Hepatocyte (in vitro differentiated cells): ENCODE results near the gene ATXN1. TPM values are rescaled to one million over a fixed set of nuclear protein-coding genes. Genes with fewer than 3 reads are reported as not detected.

ENCODE experiments used
- DNase-seq: peaks from one replicate; pipeline ENCODE4 v3.0.0-alpha.2; 2016; ENCODE audit warnings: low spot score
- H2AFZ ChIP-seq: fragments of 200-600 bp; sonication (generic); 2 replicates; pipeline ENCODE4 v1.6.0; 2016; ENCODE audit warnings: antibody characterized with exemption, mild to moderate bottlenecking
- H3K27ac ChIP-seq: fragments of 200-600 bp; sonication (generic); 2 replicates; pipeline ENCODE4 v1.5.1; 2016; ENCODE audit warnings: mild to moderate bottlenecking
- H3K27me3 ChIP-seq: fragments of 200-600 bp; sonication (generic); 2 replicates; pipeline ENCODE4 v1.6.1; 2016
- H3K36me3 ChIP-seq: fragments of 200-600 bp; sonication (generic); replicated peaks from 2 replicates; pipeline ENCODE4 v1.5.1; 2016; ENCODE audit warnings: low read depth; ENCODE audit not compliant: insufficient read depth
- H3K4me1 ChIP-seq: fragments of 200-600 bp; sonication (generic); 2 replicates; pipeline ENCODE4 v1.5.1; 2016; ENCODE audit warnings: mild to moderate bottlenecking, moderate library complexity; ENCODE audit not compliant: insufficient read depth
- H3K4me2 ChIP-seq: fragments of 200-600 bp; sonication (generic); 2 replicates; pipeline ENCODE4 v1.6.0; 2016
- H3K4me3 ChIP-seq: fragments of 200-600 bp; sonication (generic); 2 replicates; pipeline ENCODE4 v1.5.1; 2016; ENCODE audit warnings: mild to moderate bottlenecking
- H3K79me2 ChIP-seq: fragments of 200-600 bp; sonication (generic); 2 replicates; pipeline ENCODE4 v1.6.0; 2017; ENCODE audit warnings: mild to moderate bottlenecking
- H3K9me2 ChIP-seq: fragments of 200-600 bp; sonication (generic); replicated peaks from 2 replicates; pipeline ENCODE4 v1.6.0; 2017; ENCODE audit warnings: mild to moderate bottlenecking; ENCODE audit not compliant: insufficient read depth
- H3K9me3 ChIP-seq: fragments of 200-600 bp; sonication (generic); 2 replicates; pipeline ENCODE4 v1.5.1; 2016; ENCODE audit warnings: low read depth, mild to moderate bottlenecking
- H4K20me1 ChIP-seq: fragments of 200-600 bp; sonication (generic); 2 replicates; pipeline ENCODE4 v1.6.0; 2016; ENCODE audit warnings: mild to moderate bottlenecking; ENCODE audit not compliant: insufficient read depth, poor library complexity, severe bottlenecking
- CTCF ChIP-seq: fragments of 200-600 bp; sonication (generic); IDR thresholded peaks from 2 replicates; pipeline ENCODE4 v1.5.1; 2016; ENCODE audit warnings: antibody characterized with exemption, mild to moderate bottlenecking; ENCODE audit not compliant: poor library complexity
- EZH2 ChIP-seq: fragments of 200-600 bp; sonication (generic); IDR thresholded peaks from 2 replicates; pipeline ENCODE4 v1.6.1; 2016; ENCODE audit warnings: antibody characterized with exemption, mild to moderate bottlenecking, borderline replicate concordance
- EZH2phosphoT487 ChIP-seq: fragments of 200-600 bp; sonication (generic); IDR thresholded peaks from one replicate; pipeline ENCODE4 v1.6.1; 2018; ENCODE audit warnings: antibody characterized with exemption, mild to moderate bottlenecking, low read depth, moderate library complexity; ENCODE audit not compliant: unreplicated experiment, severe bottlenecking
- WGBS: methylation state at CpG from one replicate; pipeline ENCODE4 v1.1.6; 2016; ENCODE audit warnings: low lambda C conversion rate; ENCODE audit errors: missing lambda C conversion rate; 5-methylcytosine and 5-hydroxymethylcytosine counted together
- polyA plus RNA-seq: library from polyadenylated mRNA; unstranded; fragments of >200 nt; fragmentation: Nextera tagmentation; extraction: Ambion mirVana; gene quantifications from 2 replicates; pipeline ENCODE4 v1.2.1, GENCODE V29; 2016
- total RNA-seq: library from RNA; depleted of rRNA; stranded (reverse); fragments of >200 nt; gene quantifications from 2 replicates; pipeline ENCODE4 v1.2.3, GENCODE V29; 2014

ATXN1 gene
- total and polyA plus RNA-seq, 2 experiments from 2014 or later: 14.7 to 32.6 TPM

DNA sequence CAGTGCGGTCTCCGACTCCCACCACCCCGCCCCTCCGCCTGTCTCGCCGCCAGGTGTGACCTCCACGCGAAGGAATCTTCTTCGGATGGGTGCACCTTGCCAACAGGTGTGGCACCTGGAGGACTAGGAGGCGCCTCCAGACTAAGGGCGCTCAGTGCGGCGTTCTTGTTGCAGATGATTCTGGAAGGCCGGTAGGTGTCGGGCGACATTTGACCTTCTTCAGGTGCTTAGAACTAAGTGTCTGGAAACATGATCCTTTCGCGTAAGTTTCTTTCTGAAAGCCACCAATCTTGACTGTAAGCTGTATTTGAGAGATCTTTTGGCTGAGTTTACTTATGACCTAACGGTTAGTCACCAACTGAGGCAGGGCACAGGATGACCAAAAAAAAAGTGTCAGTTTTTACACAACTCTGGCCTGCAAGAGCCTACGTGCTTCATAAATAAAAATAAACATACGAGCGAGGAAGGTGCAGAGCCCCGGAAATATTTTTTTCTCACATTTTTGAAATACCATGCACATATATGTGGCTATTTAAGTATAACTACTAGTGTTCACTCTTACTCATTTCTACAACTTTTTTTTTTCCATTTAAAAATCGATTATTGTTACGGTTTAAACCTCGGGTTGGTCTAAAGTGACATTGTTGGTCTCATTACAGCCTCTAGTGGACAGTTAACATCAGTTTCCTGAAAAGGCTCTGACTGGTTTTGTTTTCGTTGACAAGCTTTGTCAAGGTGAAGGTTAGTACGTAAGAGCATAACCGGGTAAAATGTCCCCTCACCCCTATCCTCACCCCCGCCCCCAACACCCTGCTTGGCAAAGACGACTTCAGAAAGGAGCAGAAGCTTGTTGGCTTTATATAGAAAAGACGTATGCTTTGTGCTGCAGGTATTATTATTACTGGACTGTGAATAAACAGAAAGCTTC is 1.6 kb upstream of the ATXN1 start:
- no peaks in the 10 kb centered on the region for H3K36me3 ChIP-seq
- peaks cover 3% of the 10 kb centered on the region for H4K20me1 ChIP-seq
- DNase-seq: peak; percentile 74
- H3K4me1 ChIP-seq: peaks cover 18% of the 10 kb centered on the region
- peak overlapping the region; percentile 65 for H2AFZ ChIP-seq
- H3K27me3 ChIP-seq: no peaks in the 10 kb centered on the region
- H3K4me3 ChIP-seq: peak overlapping the region; percentile 56
- H3K79me2 ChIP-seq: peaks cover 14% of the 10 kb centered on the region
- H3K9me3 ChIP-seq: no peaks in the 10 kb centered on the region
- TF ChIP-seq EZH2: no peak
- peak; percentile 75 for TF ChIP-seq CTCF
- TF ChIP-seq EZH2phosphoT487: no peak
- peak overlapping the region; percentile 94 for H3K27ac ChIP-seq
- peak overlapping the region; percentile 88 for H3K4me2 ChIP-seq
- H3K9me2 ChIP-seq: no peaks in the 10 kb centered on the region
- 3% methylated on average over 32 of the region's 32 CpGs for WGBS

DNA sequence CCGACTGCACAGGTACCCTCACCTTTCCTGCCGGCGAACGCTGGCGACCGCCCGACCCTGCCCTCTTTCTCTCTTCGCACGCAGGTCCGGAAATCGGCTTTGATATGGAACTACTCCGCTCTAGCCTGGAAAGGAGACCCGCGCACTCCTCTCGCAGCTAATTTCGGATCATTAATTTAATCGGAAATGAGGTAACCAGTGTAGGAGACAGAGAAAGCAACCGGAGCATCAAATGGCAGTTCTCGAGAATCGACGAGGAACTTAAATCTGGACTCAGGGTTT is 949 bp upstream of the ATXN1 start:
- no peaks in the 10 kb centered on the region for H3K36me3 ChIP-seq
- TF ChIP-seq EZH2phosphoT487 (no peak), CTCF (no peak), EZH2 (no peak)
- H3K4me3 ChIP-seq: peak overlapping the region; percentile 56
- no peaks in the 10 kb centered on the region for H3K27me3 ChIP-seq
- H3K9me3 ChIP-seq: no peaks in the 10 kb centered on the region
- H4K20me1 ChIP-seq: peaks cover 3% of the 10 kb centered on the region
- no peaks in the 10 kb centered on the region for H3K9me2 ChIP-seq
- H3K27ac ChIP-seq: peak overlapping the region; percentile 94
- peaks cover 20% of the 10 kb centered on the region for H3K79me2 ChIP-seq
- H3K4me1 ChIP-seq: peaks cover 23% of the 10 kb centered on the region
- H2AFZ ChIP-seq: peak overlapping the region; percentile 65
- WGBS: 0% methylated on average over 21 of the region's 21 CpGs
- DNase-seq: no peak
- peak overlapping the region; percentile 88 for H3K4me2 ChIP-seq

- Histone ChIP-seq H3K79me2 (peaks cover 26% of the 10 kb centered on the region), H2AFZ (peak overlapping the region; percentile 65), H3K9me3 (no peaks in the 10 kb centered on the region), H3K4me1 (peaks cover 27% of the 10 kb centered on the region), H3K27me3 (no peaks in the 10 kb centered on the region), H3K4me2 (peak overlapping the region; percentile 88), H4K20me1 (peaks cover 3% of the 10 kb centered on the region), H3K9me2 (no peaks in the 10 kb centered on the region), H3K27ac (peak overlapping the region; percentile 94), H3K4me3 (peak overlapping the region; percentile 59), H3K36me3 (no peaks in the 10 kb centered on the region)
- peak; percentile 95 for DNase-seq
- TF ChIP-seq EZH2: no peak
- TF ChIP-seq CTCF: peak; percentile 48
- 1% methylated on average over 50 of the region's 71 CpGs for WGBS
These were observed 409 bp upstream of the ATXN1 start for GRCh38 chr6:16761471-16762267.
